ENCODE data around the gene LDHA. TPM values are rescaled to one million over a fixed set of nuclear protein-coding genes. Genes with fewer than 3 reads are reported as not detected.
A peak's percentile ranks its signal among the peaks of the same experiment; 100 is the strongest.

The LDHA gene
- total and polyA plus RNA-seq, 2 of the 13 experiments (the other 11 are each of a cell fraction or from before 2014, with no cell fraction given): 805 to 1,547 TPM

GRCh38 chr11:18395735-18396504 lies 1.6 kb downstream of the LDHA start (continued):
- TF ChIP-seq AHDC1 (CRISPR knock-in tag; IDR thresholded peaks at IDR 0.05; ENCODE audit: borderline replicate concordance) (peak; percentile 39; the same call in 1 of the 2 replicates), HDAC1 (CRISPR knock-in tag; IDR thresholded peaks at IDR 0.05) (peak; percentile 80), CHD2 (IDR thresholded peaks at IDR 0.05; ENCODE audit: low read depth, low read length) (0 out of 2 replicates have a peak, but pooled peaks have one; percentile 31), ASH2L (IDR thresholded peaks at IDR 0.05; ENCODE audit: insufficient read length, low read depth, low read length) (peak; percentile 52), TEAD2 (CRISPR knock-in tag; IDR thresholded peaks at IDR 0.05) (0 out of 2 replicates have a peak, but pooled peaks have one; percentile 9), STAT6 (CRISPR knock-in tag; IDR thresholded peaks at IDR 0.05; ENCODE audit: borderline replicate concordance) (peak; percentile 58; the same call in 1 of the 2 replicates), ZNF660 (CRISPR knock-in tag; IDR thresholded peaks at IDR 0.05; ENCODE audit: borderline replicate concordance, low read depth) (no peak), ZBTB8A (CRISPR knock-in tag; IDR thresholded peaks at IDR 0.05; ENCODE audit: borderline replicate concordance, low read depth) (peak; percentile 51; the same call in 1 of the 2 replicates), ARID3A (IDR thresholded peaks at IDR 0.05; ENCODE audit: low read depth, low read length) (no peak), ZNF577 (CRISPR knock-in tag; IDR thresholded peaks at IDR 0.05; ENCODE audit: borderline replicate concordance, low read depth) (peak; percentile 57; the same call in 1 of the 2 replicates), ZNF136 (CRISPR knock-in tag; IDR thresholded peaks at IDR 0.05; ENCODE audit: low read depth) (peak; percentile 86; the same call in 1 of the 2 replicates)
